Left renal cortex interstitium (tissue), 4 donors: ENCODE measurements around the gene SOD3. TPM values are rescaled to one million over a fixed set of nuclear protein-coding genes. Genes with fewer than 3 reads are reported as not detected.

Source experiments
- DNase-seq, 4 donors: peaks; one replicate each; pipeline ENCODE4 v3.0.0-alpha.2; 2013; ENCODE audit warnings: low read depth in 4 of 4, low spot score in 2 of 4, missing footprints in 1 of 4
- polyA plus RNA-seq, 4 donors: library from polyadenylated mRNA; unstranded; fragments of 120-200 nt; gene quantifications; one replicate each; pipeline ENCODE4 v1.2.1, GENCODE V29; 2013; ENCODE audit not compliant: insufficient read length in 4 of 4

SOD3 gene
- polyA plus RNA-seq, 4 donors: 10.8 to 15.9 (median 13.9) TPM

GRCh38 chr4:24840362-24840761 lies 45.0 kb downstream of the SOD3 start:
- no peak for DNase-seq

- DNase-seq: no peak
Measured at GRCh38 chr4:24840826-24841543, 45.6 kb downstream of the SOD3 start.

- no peak for DNase-seq
Measured at GRCh38 chr4:24842356-24842755, 47.0 kb downstream of the SOD3 start.

GRCh38 chr4:24843096-24843495 lies 47.7 kb downstream of the SOD3 start:
- DNase-seq: no peak

GRCh38 chr4:24845132-24845531 lies 49.8 kb downstream of the SOD3 start:
- DNase-seq: no peak

- no peak for DNase-seq
Measured at GRCh38 chr4:24845902-24846301, 50.5 kb downstream of the SOD3 start.

GRCh38 chr4:24846716-24847115 lies 51.3 kb downstream of the SOD3 start:
- no peak for DNase-seq

- DNase-seq: no peak
Measured at GRCh38 chr4:24849351-24849750, 54.0 kb downstream of the SOD3 start.

GRCh38 chr4:24849756-24850155 lies 54.4 kb downstream of the SOD3 start:
- DNase-seq: no peak

Other genes with a start within 250 kb of the SOD3 start
- gene DHX15, start 211.0 kb upstream of the SOD3 start, polyA plus RNA-seq: 100 to 1,000 TPM; 207 to 280 (median 240) TPM
- gene CCDC149, start 117.5 kb downstream of the SOD3 start, polyA plus RNA-seq: 10 to 100 TPM; 15.9 to 20.1 (median 19.3) TPM
- 10 to 100 TPM; 23.6 to 32.3 (median 25.0) TPM for gene LGI2, start 235.4 kb downstream of the SOD3 start, polyA plus RNA-seq